Cardiac muscle cell (in vitro differentiated cells and primary cell): ENCODE results near the gene GRK7. TPM values are rescaled to one million over a fixed set of nuclear protein-coding genes. Genes with fewer than 3 reads are reported as not detected.

ENCODE experiments used
- DNase-seq, 2 donors: peaks; one replicate each; pipeline versions ENCODE4 v3.0.0 to v3.0.0-alpha.2; 2010 to 2017; ENCODE audit warnings: low read depth in 1 of 2, low spot score in 1 of 2
- H3K27ac ChIP-seq: fragments of 200-600 bp; sonication (generic); 2 replicates; pipeline ENCODE4 v1.5.1; 2016
- H3K27me3 ChIP-seq: fragments of 200-600 bp; sonication (generic); 2 replicates; pipeline ENCODE4 v1.6.0; 2016; ENCODE audit warnings: control low read depth
- H3K36me3 ChIP-seq: fragments of 200-600 bp; sonication (generic); 2 replicates; pipeline ENCODE4 v1.5.1; 2016; ENCODE audit warnings: control low read depth
- H3K4me1 ChIP-seq: fragments of 200-600 bp; sonication (generic); 2 replicates; pipeline ENCODE4 v1.8.1; 2017; ENCODE audit warnings: low read depth, mild to moderate bottlenecking, mixed run types
- H3K4me3 ChIP-seq: fragments of 200-600 bp; sonication (generic); 2 replicates; pipeline ENCODE4 v1.5.1; 2016; ENCODE audit warnings: mild to moderate bottlenecking
- H3K9me3 ChIP-seq: fragments of 200-600 bp; sonication (generic); 2 replicates; pipeline ENCODE4 v1.5.1; 2017; ENCODE audit warnings: low read depth, mild to moderate bottlenecking, control low read depth
- CTCF ChIP-seq: IDR thresholded peaks from 2 replicates; pipeline ENCODE4 v1.5.1; 2012; ENCODE audit warnings: low read depth, mild to moderate bottlenecking, low read length
- polyA plus RNA-seq: library from polyadenylated mRNA; unstranded; fragments of >200 nt; fragmentation: Nextera tagmentation; extraction: Ambion mirVana; gene quantifications from 2 replicates; pipeline ENCODE4 v1.2.1, GENCODE V29; 2016
- total RNA-seq: library from RNA; depleted of rRNA; stranded (reverse); fragments of >200 nt; gene quantifications from 2 replicates; pipeline ENCODE4 v1.2.3, GENCODE V29; 2016

The GRK7 gene
- total RNA-seq = not detected in 2 replicates
- polyA plus RNA-seq = not detected in 2 replicates

GRCh38 chr3:141763088-141763750, at the start of gene GRK7:
Gene GRK7, plus strand, starts transcription at chr3:141763408. Its CDS starts 14,877 bp downstream, at chr3:141778285.
- H3K36me3 ChIP-seq = no peaks in the 10 kb centered on the region
- H3K4me3 ChIP-seq = no peak within 1 kb of the TSS
- no peak for TF ChIP-seq CTCF
- H3K27ac ChIP-seq = no peak within 1 kb of the TSS
- no peaks in the 10 kb centered on the region for H3K4me1 ChIP-seq
- no peaks in the 10 kb centered on the region for H3K27me3 ChIP-seq
- H3K9me3 ChIP-seq = no peaks in the 10 kb centered on the region
- no peak for DNase-seq

GRCh38 chr3:141714671-141715070, 48.5 kb upstream of the GRK7 start:
- Histone ChIP-seq H3K27me3 (no peaks in the 10 kb centered on the region), H3K36me3 (no peaks in the 10 kb centered on the region), H3K4me3 (no peak overlapping the region), H3K4me1 (no peaks in the 10 kb centered on the region), H3K9me3 (no peaks in the 10 kb centered on the region), H3K27ac (no peak overlapping the region)
- TF ChIP-seq CTCF = no peak
- no peak for DNase-seq

GRCh38 chr3:141722081-141722480, 41.1 kb upstream of the GRK7 start:
- peaks cover 7% of the 10 kb centered on the region for H3K4me1 ChIP-seq
- H3K9me3 ChIP-seq = no peaks in the 10 kb centered on the region
- H3K27ac ChIP-seq = no peak overlapping the region
- TF ChIP-seq CTCF = no peak
- DNase-seq = no peak
- no peak overlapping the region for H3K4me3 ChIP-seq
- no peaks in the 10 kb centered on the region for H3K36me3 ChIP-seq
- H3K27me3 ChIP-seq = no peaks in the 10 kb centered on the region

GRCh38 chr3:141722648-141723047, 40.6 kb upstream of the GRK7 start:
- Histone ChIP-seq H3K4me3 (no peak overlapping the region), H3K27ac (no peak overlapping the region), H3K4me1 (peaks cover 7% of the 10 kb centered on the region), H3K36me3 (no peaks in the 10 kb centered on the region), H3K9me3 (no peaks in the 10 kb centered on the region), H3K27me3 (no peaks in the 10 kb centered on the region)
- no peak for TF ChIP-seq CTCF
- DNase-seq = no peak

GRCh38 chr3:141723255-141723654, 40.0 kb upstream of the GRK7 start:
- Histone ChIP-seq H3K36me3 (no peaks in the 10 kb centered on the region), H3K4me3 (no peak overlapping the region), H3K4me1 (peaks cover 7% of the 10 kb centered on the region), H3K27me3 (no peaks in the 10 kb centered on the region), H3K27ac (no peak overlapping the region), H3K9me3 (no peaks in the 10 kb centered on the region)
- DNase-seq = no peak
- no peak for TF ChIP-seq CTCF
